HG02571 (cell line): ENCODE measurements around the gene LAMC3.
"Not testable (repeated sequence)": the region's sequence is repeated elsewhere in the genome, so short reads cannot be mapped to it uniquely, and the experiment has no call there.

ENCODE experiments used
- ATAC-seq: cut with Tn5 transposase; IDR thresholded peaks from one replicate; pipeline ENCODE4 v1.9.1; 2021; ENCODE audit warnings: mild to moderate bottlenecking, moderate library complexity; ENCODE audit not compliant: unreplicated experiment

LAMC3 gene

DNA sequence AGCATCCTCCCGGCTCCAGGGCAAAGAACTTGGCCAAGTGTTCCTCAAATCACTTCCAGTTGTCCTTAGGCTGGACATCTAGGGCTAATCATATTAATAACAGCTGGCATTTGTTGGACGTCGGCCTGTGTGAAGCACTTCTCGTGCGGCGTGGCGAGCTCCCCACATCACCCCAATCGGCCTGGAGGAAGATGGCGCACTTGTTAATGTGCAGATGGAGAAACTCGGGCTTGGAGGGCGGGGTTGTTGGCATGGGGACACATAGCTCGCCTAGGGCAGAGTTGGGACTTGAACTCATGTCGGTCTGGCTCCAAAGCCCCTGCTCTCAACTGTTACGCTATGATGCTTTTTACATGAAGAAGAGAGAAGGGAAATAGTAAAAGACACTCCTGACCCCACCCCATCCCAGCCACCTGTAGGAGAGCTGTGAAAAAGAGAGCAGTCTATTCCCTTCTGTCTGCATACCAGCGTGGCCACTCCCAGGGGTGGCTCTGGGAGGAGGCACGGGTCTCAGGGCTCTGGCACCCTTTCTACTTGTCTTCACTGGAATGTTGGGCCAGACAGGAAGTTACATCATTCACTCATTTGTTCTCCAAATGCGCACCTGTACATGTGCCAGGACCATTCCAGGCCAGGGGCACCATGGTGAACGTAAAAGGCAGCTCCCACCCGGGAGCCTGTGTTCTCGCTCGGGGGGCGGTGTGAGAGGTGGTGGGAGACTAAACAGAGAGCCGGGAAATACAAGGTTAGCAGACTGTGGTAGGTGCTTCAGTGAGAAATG lies 103.6 kb downstream of the LAMC3 start:
- no peak for ATAC-seq

DNA sequence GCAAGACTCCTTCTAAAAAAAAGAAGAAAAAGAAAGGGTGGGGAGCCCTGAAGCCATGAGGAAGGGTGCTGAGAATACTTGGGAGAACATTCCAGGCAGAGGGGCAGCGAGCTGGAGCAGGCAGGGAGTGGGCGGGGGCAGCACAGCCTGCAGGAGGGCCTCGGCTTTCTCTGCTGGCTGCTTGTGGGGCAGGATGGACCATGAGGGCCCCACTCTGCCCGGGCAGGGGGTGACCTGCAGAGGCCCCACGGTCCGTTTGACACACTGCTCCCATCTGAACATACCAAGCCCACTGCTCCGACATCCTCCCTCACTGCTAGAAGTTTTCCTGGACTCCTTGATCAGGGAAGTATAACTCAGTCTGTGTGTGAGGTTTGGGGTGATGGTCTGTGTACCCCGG lies 104.7 kb downstream of the LAMC3 start:
- ATAC-seq: no peak

DNA sequence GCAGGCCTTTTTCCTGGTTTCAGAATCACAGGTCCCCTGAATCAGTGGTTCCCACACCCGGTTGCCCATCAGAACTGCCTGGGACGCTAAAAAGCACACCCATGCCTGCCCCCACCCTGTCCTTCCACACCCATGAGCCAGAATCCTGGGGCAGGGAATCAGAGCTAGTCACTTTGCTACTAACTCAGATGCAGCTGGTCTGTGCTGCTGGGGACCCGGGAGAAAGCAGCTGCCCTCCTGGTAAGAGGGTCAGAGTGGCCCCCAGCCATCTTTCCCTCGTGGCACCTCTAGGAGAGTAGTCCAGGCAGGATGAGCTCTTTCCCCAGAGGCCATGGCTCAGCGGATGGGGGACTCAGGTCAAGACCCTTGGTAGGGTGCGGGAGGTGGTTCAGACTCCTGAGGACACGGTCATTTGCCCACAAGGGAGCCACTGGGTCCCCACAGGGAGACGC lies 105.1 kb downstream of the LAMC3 start:
- ATAC-seq: no peak

DNA sequence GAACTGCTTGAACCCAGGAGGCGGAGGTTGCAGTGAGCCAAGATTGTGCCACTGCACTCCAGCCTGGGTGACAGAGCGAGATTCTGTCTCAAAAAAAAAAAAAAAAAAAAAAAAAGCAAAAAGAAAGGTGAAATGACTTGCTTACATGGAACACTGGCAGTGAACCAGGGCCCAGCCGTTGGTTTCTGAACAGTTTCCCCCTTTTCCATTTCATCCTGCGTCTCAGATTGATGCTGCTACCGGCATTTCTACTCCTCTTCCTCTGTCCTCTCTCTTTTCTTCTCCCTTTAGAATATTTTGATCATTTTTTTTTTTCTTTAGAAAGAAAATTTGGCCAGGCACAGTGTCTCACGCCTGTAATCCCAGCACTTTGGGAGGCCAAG lies 106.4 kb downstream of the LAMC3 start:
- not testable (repeated sequence) for ATAC-seq

DNA sequence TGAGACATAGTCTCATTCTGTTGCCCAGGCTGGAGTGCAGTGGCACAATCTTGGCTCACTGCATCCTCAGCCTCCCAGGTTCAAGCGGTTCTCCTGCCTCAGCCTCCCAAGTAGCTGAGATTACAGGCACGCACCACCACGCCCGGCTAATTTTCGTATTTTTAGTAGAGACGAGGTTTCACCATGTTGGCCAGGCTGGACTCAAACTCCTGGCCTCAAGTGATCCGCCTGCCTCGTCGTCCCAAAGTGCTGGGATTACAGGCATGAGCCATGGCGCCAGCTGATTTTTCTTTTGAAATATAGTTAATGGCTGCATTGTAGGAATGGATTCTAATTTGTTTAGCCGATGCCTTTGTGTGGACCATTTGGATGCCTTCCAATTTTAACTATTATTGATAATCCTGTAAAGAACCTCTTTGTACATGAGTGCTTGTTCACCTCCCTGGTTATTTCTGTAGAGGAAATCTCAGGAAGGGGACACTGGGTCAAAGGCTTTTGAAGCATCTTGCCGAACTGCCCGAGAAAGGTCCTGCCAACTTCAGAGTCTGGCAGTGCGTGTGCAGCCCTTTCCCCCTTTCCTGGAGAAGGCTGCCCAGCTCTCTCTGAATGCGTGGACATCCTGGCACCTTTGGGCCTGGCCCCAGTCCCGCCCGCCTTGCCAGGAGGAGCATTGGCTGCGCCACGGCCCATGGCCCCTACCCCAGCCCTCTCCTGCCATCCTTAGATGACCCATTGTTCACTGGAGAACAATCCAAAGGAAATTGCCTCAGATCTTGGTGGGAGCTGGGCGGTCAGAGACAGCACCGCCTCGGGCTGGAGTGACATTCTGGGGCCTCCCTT lies 107.5 kb downstream of the LAMC3 start:
- no peak for ATAC-seq

DNA sequence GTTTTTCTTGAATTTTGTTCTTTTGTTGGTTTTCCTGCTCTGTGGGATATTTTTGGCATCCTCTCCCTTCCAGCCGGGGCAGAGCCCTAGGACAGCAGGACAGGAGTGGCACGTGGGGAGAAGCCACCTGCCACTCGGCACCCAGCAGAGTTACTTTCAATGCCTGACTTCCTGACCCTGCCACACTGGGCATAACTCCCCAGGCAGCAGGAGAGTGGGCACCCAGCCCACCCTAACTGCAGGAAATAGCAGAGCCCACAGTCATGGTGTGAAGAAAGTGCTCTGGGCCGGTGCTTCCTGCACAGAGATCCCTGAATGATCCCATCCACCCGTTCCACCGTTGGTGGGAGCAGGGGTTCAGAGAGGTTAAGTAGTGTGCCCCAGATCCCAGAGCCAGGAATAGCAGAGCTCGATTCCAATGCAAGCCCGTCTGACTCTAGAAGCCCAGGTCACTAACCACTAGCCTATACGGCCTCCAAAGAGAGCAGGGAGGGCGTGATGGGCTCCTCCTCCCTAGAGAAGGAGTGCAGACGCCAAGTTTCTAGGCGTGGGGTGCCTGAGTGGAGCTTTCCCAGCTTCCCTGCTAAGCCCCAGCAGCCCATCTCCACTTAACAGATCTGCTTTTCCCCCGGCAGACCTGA lies 108.3 kb downstream of the LAMC3 start:
- no peak for ATAC-seq

DNA sequence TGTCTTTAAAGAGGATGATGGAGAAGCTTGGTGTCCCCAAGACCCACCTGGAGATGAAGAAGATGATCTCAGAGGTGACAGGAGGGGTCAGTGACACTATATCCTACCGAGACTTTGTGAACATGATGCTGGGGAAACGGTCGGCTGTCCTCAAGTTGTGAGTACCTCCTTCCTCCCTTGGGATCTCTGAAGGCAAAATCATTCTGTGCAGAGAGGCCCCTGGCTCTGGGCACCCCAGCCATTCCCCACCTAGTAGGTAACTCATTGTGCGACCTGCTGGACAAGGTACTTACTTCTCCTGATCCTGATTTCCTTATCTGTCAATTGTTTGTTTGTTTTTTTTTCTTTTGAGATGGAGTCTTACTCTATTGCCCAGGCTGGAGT lies 108.8 kb downstream of the LAMC3 start:
- ATAC-seq: no peak

- ATAC-seq: no peak
These were observed 110.6 kb downstream of the LAMC3 start for GRCh38 chr9:131119600-131119999.

GRCh38 chr9:131120620-131121228 lies 111.8 kb downstream of the LAMC3 start:
- ATAC-seq: no peak

- ATAC-seq: no peak
These were observed 112.4 kb downstream of the LAMC3 start for GRCh38 chr9:131121346-131121745.

DNA sequence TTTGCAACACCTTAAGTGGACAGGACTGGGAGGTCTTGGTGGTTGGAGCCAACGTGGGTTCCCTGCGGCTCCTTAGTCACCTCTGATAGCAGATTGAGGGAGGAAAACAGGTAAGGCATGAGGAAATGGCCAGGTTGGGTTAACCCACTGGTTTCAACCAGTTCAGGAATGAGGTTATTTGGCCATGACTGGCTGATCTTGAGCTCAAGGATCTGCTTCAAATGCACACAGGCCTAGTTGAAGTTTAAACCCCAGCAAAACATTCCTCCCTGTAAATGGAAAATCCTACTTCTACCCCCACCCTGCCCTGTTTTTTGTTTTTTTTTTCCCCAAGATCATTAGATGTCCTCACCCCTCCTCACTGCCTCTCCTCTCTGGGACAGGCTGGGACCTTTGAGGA lies 113.2 kb downstream of the LAMC3 start:
- no peak for ATAC-seq

DNA sequence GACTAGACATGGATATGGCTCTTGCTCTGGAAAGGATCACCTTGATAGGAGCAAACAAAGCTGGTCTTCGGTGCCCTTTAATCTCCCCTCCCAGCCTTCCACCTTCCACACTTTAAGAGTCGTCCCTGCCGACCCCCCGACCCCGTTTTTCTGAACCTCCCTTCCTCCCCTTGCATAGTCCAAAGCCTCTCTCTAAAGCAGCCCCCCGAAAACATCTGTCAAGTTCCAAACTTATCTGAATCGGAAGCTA lies 116.0 kb downstream of the LAMC3 start:
- ATAC-seq: peak; percentile 4

DNA sequence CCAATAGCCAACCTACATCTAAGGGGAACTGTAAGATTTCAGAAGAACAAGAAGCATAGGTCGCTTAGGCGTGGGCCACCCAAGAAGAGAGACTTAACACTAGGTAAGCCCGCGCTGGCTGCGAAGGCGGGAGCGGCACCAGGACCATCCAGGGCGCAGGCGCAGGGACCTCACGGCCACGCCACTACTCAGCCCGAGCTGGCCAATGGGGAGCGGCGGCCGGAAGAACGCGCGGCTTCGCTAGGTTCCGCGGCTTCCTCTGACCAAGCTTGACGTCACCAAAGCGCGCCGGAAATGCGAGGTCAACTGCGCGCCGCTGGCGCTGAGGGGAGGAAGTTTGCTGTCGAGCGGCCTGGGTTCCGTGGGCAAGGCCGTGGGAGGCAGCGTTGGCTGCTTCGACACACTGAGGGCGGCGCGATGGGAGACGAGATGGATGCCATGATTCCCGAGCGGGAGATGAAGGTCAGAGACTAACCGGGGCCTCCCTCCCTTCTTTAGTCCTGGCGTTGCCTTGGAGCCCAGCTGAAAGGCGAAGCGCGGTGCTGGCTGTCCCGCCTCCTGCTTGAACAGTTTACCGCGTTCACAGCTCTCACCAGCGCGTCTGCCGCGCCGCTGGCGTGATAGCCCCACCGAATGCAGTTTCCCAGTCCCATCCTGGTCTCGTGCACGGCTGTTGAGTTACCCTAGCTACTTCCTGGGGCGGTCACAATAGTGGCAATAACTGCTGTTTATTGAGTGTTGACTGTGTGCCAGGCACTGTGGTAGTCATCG lies 116.5 kb downstream of the LAMC3 start, which contains the start of gene NUP214:
NUP214 (plus strand) TSS at position 299 of the 771 bp plus-strand sequence; CDS start at position 418, 119 bp downstream.
- ATAC-seq: peak; percentile 85

DNA sequence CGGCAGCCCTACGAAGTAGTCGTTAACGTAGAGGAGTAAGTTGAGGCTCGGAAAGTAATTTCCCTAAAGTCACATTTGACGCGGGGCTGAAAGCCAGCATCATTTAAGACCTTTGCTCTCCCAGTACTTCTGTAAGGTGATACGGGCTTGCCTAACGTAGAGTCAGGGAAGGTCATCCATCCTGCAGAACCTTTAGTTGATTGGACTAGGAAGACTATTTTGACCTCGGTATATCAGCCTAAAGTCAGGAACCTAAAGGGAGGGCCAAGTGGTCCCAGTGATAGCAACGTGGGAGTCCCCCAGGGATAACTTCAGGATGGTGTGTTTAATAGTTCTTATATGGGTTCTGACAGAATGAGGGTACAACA lies 117.1 kb downstream of the LAMC3 start:
- ATAC-seq: no peak

- ATAC-seq: no peak
These were observed 120.2 kb downstream of the LAMC3 start for GRCh38 chr9:131129183-131129582.

DNA sequence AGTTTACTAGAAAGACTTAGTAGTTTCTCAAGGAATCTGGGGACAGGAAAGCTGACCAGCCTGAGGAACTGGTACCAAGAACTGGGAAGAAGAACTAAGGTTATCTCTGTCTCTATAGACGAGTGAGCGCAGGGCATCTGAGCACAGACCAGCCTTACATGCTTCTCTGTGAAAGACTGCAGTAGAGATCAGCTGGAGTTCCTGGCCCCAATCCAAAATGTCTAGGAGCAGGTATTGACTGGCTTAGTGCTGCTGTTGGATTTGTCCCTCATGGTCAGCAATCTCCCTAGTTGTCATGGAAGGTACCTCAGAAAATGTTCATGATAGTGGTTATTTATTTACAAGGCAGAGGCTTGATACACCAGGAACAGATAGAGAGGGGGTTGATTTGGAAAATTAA lies 129.7 kb downstream of the LAMC3 start:
- ATAC-seq: no peak

GRCh38 chr9:131140112-131140511 lies 131.1 kb downstream of the LAMC3 start:
- ATAC-seq: no peak

- ATAC-seq: no peak
These were observed 131.6 kb downstream of the LAMC3 start for GRCh38 chr9:131140550-131140949.

DNA sequence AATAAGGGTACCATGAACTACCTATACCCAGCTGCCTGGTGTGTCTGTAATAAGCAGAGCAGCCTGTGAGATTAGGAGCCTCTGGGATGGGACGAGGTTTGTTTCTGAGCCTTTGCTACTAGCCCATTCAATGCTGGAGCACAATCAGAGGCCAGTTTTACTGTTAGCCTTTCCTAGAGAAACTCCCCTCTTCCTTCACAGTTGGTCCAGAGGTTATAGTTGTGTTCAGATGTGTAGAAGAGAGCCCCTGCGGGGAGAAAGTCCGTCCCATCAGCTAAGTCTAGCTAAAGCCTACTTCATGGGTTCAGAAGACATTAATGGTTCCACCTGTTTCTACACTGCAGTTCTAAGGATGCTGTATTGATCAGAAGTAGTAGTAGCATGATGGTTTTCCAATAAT lies 133.2 kb downstream of the LAMC3 start:
- ATAC-seq: no peak
